ENCODE data around the gene ARL2BP.

ARL2BP gene

GRCh38 chr16:57283214-57283958, 38.3 kb downstream of the ARL2BP start:
- no peak for DNase-seq

GRCh38 chr16:57283959-57284208, 38.8 kb downstream of the ARL2BP start:
- DNase-seq: no peak

- DNase-seq: peak; percentile 56 to 84 (median 82)
These were observed 39.3 kb downstream of the ARL2BP start, which contains the start of gene PLLP for GRCh38 chr16:57284209-57284951. TSS of gene PLLP (minus strand) at chr16:57284672. CDS start at chr16:57284540, 132 bp downstream.

- no peak for DNase-seq
These were observed 39.9 kb downstream of the ARL2BP start for GRCh38 chr16:57284952-57285363.

- DNase-seq: no peak
These were observed 40.3 kb downstream of the ARL2BP start for GRCh38 chr16:57285379-57285778.

- DNase-seq: no peak
These were observed 44.6 kb downstream of the ARL2BP start for GRCh38 chr16:57289391-57290257.

GRCh38 chr16:57297856-57298255, 52.8 kb downstream of the ARL2BP start:
- no peak for DNase-seq

GRCh38 chr16:57299009-57299718, 54.1 kb downstream of the ARL2BP start:
- peak in 1 of 3 experiments; percentile 47 for DNase-seq

- DNase-seq: peak in 2 of 3 experiments; percentile 84 to 96
These were observed 54.8 kb downstream of the ARL2BP start for GRCh38 chr16:57299719-57300386.

- peak; percentile 96 to 99 (median 97) for DNase-seq
These were observed 55.5 kb downstream of the ARL2BP start for GRCh38 chr16:57300387-57301125.

GRCh38 chr16:57301126-57301817, 56.2 kb downstream of the ARL2BP start:
- DNase-seq: no peak

Data from NCI-H1417 (cell line).